Suppressor macrophage treated with lipopolysaccharide for 4 hours (primary cell): ENCODE results near the gene CACNB4.

Experiments used
- DNase-seq: peaks from one replicate; pipeline ENCODE4 v3.0.0-alpha.2; 2020

Gene CACNB4

GRCh38 chr2:152086231-152086630, 12.6 kb downstream of the CACNB4 start:
- DNase-seq: no peak

GRCh38 chr2:152084076-152084475, 14.8 kb downstream of the CACNB4 start:
- DNase-seq: no peak

DNA sequence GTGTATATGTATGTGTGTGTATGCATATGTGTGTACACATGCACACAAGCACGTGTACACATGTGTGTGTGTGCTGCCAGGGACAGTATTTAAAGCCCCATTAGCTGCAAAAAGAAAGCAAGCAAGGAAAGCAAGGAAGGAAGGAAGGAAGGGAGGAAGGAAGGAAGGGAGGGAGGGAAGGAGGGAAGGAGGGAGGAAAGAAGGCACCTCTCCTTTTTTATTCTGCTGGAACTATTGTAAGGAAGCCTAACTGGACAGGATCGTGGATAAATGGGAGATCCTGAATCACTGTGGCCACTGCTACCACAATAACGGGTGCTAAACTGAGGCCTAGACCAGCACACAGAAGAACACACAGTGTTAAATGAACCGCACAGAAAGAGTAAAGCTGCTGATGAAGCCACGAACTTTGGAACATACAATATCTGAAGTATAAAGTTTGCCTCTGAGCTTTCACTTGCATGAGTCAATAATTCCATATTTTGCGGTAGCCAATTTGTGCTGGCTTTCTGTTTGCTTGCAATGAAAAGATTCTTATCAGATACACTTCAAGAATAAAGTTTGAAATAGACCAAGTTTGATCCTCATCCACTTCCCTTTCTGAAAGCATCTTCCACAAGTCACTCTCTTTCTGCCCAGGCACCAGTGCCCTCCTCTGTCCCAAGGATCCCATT, 15.5 kb downstream of the CACNB4 start:
- DNase-seq: no peak

- no peak for DNase-seq
Measured at GRCh38 chr2:152078662-152079061, 20.2 kb downstream of the CACNB4 start.

- no peak for DNase-seq
Measured at GRCh38 chr2:152078023-152078422, 20.8 kb downstream of the CACNB4 start.

DNA sequence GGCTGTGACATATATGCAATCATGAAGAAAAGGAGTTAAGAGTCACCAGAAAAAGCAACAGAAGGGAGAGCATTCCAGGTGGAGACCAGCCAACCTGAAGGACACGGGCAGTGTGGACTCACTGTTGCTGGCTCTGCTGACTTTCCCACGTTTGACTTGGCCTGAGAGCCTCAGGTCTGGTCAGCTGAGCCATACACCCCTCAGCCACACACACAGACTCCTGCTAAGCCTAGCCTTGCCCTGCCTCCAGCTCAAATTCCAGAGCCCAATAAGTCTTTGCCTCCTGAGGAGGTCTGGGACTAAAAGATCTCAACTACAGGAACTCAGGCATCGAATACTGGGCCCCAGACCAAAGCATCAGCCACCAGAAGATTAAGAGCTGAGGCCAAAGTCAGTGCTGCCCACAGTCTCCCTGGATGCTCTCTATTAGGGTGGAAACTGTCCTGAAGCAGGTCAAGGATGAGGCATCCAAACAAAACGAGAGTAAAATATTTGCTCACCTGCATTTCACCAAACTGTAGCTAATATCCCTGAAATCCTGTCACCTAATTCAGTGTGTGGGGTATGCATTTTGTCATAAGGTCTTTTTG, 23.3 kb downstream of the CACNB4 start:
- DNase-seq: no peak

- no peak for DNase-seq
Measured at GRCh38 chr2:152072011-152072410, 26.8 kb downstream of the CACNB4 start.

- DNase-seq: no peak
Measured at GRCh38 chr2:152071518-152071917, 27.3 kb downstream of the CACNB4 start.

DNA sequence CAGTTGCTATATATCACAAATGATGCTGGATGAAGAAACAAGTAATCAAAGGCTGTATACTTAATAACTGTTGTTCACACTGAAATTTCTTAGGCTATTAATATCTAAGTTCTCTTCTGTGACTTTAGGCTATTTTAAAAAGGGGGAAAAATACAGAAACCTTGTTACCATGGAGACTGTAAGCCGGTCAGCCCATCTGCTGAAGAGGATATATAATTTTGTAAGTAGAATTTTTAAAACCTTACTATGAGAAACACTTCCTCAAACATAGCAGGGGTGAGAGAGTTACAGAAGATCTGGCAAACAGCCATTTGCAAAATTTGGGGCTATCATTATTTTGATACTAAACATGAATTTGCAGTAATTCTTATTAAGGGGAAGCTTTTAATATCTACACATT, 27.8 kb downstream of the CACNB4 start:
- DNase-seq: no peak

GRCh38 chr2:152068226-152068625, 30.6 kb downstream of the CACNB4 start:
- no peak for DNase-seq

DNA sequence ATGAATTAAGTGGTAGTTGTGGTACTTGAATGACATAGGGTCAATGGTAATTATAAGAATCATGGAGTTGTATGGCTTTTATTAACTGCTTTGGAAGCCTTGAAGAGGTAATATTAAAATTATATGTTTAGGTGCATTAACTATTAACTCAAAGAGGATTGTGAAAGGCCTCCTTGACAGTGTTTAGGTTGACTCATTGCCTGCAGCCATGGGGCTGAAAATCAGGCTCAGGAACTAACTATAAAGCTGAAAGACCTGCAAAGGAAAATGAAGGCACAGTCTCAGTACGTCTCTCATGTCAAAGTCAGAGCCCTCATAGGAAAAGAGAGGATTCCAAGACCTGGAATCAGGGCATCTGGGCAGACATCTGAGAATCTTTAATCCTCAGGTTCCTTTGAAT, 31.0 kb downstream of the CACNB4 start:
- DNase-seq: no peak

- DNase-seq: no peak
Measured at GRCh38 chr2:152065945-152066344, 32.9 kb downstream of the CACNB4 start.

GRCh38 chr2:152064001-152064400, 34.8 kb downstream of the CACNB4 start:
- no peak for DNase-seq

- DNase-seq: no peak
Measured at GRCh38 chr2:152063325-152063924, 35.4 kb downstream of the CACNB4 start.

DNA sequence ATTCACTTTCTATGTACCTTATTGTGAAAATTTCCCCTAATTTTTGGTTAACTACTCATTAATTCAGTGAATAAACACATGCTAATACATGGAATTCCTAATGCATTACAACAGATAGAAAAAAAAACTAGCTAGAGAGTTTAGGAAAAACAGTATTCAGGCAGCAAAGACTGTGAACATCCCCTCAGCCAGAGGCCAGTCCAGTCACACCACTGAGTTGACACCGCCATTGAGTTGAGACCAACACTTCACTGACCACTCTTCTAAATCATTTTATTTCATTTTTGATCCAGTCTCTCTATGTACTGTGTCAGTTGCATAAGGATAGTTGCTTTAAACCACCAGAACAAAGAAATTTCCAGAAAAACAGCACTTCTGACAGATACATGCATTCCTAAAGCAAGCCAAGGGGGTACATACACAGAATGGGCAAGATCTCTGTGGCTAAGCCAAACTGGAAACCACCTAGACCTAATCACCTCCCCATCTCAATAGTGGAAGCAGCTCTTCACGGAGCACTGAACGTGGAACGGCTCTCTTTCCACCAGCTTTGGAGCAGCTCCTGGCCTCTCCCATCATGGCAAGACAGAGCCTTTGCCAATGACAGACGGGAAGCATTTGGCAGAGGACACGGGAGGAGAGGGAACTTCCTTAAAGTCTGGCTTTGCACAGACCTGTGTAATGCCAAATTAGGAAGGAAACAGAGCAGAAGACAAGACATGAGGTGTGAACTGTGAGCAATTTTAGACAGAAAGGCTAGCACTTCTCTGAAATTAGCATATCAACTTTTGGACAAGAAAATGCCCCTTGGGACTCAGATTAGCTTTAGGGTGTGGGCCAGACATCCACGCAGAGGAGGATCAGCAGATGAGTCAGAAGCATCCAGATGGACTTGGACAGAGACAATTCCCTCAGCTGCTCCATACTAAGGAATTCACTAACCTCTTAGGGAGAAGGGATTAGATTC, 36.4 kb downstream of the CACNB4 start:
- no peak for DNase-seq

DNA sequence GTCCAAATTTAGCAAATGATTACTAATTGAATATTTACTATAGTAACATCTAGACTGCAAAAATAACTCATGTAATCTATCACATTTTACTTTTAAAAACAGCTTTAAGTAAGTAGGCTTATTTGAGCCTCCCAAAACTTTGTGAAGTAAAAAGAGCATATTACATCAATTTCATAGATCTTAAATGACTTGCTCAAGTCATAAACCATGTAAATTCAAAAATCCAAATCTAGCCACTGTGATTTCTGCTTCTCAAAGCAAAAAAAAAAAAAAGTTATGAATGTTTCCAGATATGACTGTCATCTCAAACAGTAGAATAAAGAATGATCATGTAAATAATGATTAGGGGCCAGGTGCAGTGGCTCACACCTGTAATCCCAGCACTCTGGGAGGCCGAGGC, 37.5 kb downstream of the CACNB4 start:
- no peak for DNase-seq

DNA sequence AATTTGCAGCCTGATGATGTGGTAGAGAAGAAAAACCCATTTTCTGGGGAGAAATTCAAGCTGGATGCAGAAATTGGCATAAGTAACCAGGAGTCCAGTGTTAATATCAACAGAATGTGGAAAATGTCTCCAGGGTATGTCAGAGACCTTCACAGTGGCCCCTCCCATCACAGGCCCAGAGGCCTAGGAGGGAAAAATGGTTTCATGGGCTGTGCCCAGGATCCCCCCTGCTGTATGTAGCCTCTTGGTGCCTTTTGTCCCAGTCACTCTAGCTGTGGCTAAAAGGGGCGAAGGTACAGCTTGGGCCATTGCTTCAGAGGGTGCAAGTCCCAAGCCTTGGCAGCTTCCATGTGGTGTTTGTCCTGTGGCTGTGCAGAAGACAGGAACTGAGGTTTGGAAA, 40.2 kb downstream of the CACNB4 start:
- DNase-seq: no peak

- no peak for DNase-seq
Measured at GRCh38 chr2:152056418-152056817, 42.4 kb downstream of the CACNB4 start.

GRCh38 chr2:152055366-152056108, 43.3 kb downstream of the CACNB4 start:
- peak; percentile 37 for DNase-seq

DNA sequence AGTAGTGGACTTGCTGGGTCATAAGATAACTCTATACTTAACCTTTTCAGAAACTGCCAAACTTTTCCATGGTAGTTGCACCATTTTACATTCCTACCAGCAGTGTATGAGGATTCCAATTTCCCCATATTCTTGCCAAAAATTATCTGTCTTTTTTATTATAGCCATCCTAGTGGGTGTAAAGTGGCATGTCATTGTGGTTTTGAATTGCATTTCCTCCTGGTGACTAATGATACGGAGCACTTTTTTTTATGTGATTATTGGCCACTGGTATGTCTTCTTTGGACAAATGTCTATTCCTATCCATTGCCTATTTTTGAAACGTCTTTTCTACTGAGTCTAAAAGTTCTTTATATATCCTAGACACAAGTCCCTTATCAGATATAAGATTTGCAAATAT, 44.3 kb downstream of the CACNB4 start:
- DNase-seq: peak; percentile 69

GRCh38 chr2:152051436-152051835, 47.4 kb downstream of the CACNB4 start:
- DNase-seq: peak; percentile 53

- DNase-seq: no peak
Measured at GRCh38 chr2:152050915-152051314, 47.9 kb downstream of the CACNB4 start.

DNA sequence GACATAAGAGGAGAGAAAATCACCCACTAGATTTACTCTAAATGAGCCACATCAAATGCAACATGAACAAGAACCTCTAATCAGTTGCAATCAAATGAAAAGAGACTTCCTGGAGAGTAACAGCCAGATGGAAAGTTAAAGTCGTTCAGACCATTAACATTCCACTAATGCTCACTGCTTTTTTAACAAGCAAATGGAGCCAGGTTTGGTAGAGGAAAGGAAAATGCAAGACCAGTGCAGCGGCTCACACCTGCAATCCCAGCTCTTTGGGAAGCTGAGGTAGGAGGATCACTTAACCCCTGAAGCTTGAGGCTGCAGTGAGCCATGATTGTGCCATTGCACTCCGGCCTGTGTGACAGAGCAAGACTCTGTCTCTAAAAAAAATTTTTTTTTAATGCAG, 48.5 kb downstream of the CACNB4 start:
- DNase-seq: no peak
